Left renal pelvis (tissue), 4 donors: ENCODE results near the gene STAC. TPM values are rescaled to one million over a fixed set of nuclear protein-coding genes. Genes with fewer than 3 reads are reported as not detected.
"Not testable (repeated sequence)": the region's sequence is repeated elsewhere in the genome, so short reads cannot be mapped to it uniquely, and the experiment has no call there.

Experiments
- DNase-seq, 4 donors: peaks; one replicate each; pipeline ENCODE4 v3.0.0-alpha.2; 2013; ENCODE audit warnings: low read depth in 4 of 4, low spot score in 3 of 4
- polyA plus RNA-seq, 4 donors: library from polyadenylated mRNA; unstranded; fragments of 120-200 nt; gene quantifications; one replicate each; pipeline ENCODE4 v1.2.1, GENCODE V29; 2013; ENCODE audit not compliant: insufficient read length in 4 of 4

The STAC gene
- polyA plus RNA-seq, 4 donors, result 4.0 to 14.3 (median 6.8) TPM

DNA sequence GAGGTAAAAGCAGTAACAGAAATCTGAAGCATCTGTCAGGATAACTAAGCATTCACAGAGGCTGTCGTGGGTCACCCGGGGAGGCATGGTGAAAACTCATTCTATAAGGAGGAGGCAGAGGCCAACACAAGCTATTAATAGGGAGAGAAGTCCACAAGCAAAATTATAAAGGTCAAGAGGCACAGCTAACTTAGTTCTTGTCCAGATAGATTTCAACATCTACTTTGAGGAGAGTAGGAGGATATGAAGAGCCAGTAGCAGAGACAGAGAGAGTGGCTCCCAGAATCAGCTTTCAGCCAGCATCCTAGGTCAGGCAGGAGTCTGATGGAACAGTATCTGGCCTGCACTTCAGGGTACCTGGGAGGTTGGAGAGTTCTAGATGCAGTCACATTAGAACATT lies 95.3 kb downstream of the STAC start:
- DNase-seq, result no peak

GRCh38 chr3:36476286-36476942 lies 96.1 kb downstream of the STAC start:
- no peak for DNase-seq

- DNase-seq, result no peak
These were observed 97.4 kb downstream of the STAC start for GRCh38 chr3:36477655-36478054.

DNA sequence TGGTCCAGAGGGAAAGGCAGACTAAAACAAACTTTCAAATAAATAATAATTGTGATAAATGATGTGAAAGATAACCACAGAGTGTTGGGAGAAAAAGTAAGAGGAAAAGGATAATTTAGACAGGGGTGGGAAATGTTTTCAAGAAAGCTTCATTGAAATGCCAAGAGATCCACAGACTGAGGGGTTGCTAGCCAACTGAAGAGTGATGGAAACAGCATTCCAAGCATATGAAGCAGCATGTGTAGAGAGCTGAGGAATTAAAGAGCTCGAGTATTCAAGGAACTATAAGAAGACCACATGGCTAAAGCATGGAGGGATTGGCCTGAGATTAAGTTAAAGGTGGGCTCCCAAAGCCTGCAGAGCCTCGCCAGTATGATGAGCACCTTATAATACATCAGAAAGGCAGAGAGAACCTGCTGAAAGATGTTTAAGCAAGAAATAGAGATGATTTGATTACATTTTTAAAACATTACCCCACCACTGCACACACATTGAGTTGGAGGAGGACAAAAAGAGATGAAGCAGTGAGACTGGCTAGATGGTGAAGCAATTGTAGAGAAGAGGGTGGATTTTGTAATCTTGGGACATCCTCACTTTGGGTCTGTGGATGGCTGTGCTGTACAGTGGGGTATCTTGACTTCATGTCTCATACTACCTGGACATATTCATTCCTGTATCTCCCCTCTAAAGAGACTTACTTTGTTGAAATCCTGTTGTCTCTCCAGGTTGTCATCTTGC lies 100.8 kb downstream of the STAC start:
- no peak for DNase-seq

GRCh38 chr3:36482256-36482655 lies 102.0 kb downstream of the STAC start:
- no peak for DNase-seq

GRCh38 chr3:36482880-36483279 lies 102.6 kb downstream of the STAC start:
- DNase-seq, result no peak

DNA sequence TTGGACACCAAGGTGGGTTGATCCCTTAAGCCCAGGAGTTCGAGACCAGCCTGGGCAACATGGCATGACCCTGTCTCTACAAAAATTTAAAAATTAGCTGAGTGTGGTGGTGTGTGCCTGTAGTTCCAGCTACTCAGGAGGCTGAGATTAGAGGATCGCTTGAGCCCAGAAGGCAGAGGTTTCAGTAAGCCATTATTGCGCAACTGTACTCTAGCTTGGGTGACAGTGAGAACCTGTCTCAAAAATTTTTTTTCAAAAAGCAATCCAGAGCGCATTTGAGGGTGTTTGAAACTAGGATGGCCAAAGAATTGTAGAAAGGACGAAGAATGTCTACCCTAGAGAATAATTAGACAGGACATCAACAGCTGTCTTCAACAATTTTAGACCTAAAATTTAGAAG lies 103.4 kb downstream of the STAC start:
- no peak for DNase-seq

DNA sequence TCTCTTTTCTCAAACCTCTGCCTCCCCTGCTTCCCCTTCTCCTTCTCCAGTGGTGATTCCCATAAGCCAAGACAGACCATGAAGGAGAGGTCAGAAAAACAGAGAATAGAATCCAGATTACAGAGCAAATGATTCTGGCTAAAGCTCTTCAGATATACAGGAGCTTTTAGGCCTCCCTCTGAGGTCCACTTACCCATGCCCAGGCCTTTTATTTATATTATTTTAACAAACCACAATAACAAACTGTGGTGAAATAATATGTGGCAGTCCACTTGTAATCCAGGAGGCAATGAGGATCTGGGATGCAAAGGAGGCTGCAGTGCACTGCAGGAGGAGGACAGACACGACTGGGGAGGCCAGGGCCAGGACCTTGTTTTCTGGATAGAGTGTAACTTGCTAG lies 104.1 kb downstream of the STAC start:
- DNase-seq, result no peak

- DNase-seq, result no peak
These were observed 105.9 kb downstream of the STAC start for GRCh38 chr3:36486009-36486795.

GRCh38 chr3:36487616-36488015 lies 107.3 kb downstream of the STAC start:
- no peak for DNase-seq

GRCh38 chr3:36488077-36488789 lies 107.9 kb downstream of the STAC start:
- DNase-seq, result peak in 2 of 4 donors; percentile 42 to 47

DNA sequence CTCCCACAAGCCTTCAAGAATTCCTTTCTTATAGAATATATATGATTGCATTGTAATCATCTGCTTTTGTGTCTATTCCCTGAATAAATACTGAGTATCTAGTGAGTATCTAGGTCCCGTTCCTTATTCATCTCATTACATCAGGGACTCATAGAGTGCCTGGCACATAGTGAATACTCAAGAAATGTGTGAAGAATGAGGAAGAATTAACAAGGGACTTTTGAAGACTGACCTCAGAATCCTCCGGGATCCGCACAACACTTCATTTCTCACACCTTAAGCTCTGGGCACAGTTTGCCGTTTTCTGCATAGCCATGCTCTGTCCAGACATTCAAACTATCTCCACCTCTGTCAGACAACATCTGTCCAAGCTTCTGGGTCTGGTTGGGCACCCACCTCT lies 108.8 kb downstream of the STAC start:
- DNase-seq, result no peak

DNA sequence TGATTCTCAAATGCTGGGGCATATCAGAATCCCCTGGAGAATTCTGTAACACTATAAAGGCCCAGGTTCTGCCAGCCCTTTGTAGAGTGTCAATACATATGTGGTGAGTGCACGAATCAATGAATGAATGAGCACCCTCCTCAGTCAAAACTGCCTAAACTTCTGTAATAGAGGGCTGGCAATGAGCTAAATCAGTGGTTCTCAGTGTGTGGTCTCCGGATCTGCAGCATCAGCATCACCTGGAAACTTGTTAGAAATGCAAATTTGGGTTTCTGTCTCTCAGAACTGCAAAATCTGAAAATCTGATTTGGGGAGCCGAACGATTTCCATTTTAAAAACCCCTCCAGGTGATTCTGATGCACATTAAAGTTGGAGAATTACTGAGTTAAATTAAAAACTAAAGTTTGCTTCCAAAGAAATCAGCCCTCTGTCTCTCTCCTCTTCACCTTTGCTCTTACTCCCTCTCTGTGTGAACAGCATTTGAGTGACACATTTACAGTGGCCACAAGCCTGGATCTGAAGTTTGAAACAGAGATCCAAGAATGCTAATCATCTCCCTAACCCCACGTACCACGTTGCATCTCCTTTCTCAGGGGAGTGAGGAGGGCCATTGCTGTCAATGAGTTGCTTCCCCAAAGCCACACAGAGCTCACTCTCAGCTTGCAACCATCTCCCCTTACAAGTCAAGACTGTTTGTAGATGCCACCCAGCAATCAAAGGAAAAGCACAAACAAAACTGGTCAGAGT lies 109.5 kb downstream of the STAC start:
- no peak for DNase-seq

DNA sequence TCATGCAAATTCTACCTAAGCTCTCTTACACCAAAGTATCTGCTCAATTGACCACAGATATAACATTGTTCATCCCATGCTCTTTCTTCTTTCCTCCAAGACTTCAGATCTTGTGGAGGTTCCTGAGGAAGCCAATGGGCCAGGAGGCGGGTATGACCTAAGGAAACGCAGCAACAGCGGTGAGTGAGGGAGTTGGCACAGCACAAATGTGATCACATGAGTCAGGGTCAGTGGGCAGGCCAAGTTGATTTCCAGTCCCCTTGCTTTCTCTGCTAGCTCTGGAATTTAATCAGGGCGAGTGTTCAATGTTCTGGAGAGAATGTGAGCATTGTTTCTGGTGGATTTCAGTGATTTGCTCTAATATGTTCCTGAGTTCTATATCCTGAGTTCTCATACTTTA lies 112.7 kb downstream of the STAC start:
- DNase-seq, result no peak

DNA sequence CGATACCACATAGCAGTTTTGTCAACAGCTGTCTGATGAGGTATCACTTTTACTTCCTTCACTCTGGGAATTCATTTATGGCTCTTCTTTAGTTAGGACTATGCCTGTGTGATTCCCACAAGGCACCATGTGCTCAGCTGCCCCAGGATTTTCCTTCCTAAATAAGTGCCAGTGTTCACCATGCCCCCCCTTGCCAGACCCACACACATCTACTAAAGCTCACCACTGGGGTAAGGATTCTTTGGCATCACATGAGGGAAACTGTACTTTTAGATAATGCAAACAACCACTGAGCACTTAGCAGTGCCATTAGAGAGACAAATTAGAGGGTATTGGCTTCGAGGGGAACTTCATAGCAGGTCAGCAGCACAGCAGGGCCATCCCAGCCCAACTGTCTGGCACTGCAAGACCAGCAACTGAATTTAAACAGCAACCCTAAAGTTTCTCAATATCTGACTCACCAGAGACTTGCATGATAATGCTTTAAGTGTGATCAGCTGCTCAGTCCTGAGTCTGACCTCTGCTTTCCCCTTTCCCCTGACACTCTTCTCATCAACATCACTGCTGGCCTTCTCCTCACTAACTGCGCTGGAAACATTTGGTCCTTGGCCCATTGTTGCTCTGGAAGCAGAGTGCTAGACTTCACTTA lies 114.3 kb downstream of the STAC start:
- no peak for DNase-seq

DNA sequence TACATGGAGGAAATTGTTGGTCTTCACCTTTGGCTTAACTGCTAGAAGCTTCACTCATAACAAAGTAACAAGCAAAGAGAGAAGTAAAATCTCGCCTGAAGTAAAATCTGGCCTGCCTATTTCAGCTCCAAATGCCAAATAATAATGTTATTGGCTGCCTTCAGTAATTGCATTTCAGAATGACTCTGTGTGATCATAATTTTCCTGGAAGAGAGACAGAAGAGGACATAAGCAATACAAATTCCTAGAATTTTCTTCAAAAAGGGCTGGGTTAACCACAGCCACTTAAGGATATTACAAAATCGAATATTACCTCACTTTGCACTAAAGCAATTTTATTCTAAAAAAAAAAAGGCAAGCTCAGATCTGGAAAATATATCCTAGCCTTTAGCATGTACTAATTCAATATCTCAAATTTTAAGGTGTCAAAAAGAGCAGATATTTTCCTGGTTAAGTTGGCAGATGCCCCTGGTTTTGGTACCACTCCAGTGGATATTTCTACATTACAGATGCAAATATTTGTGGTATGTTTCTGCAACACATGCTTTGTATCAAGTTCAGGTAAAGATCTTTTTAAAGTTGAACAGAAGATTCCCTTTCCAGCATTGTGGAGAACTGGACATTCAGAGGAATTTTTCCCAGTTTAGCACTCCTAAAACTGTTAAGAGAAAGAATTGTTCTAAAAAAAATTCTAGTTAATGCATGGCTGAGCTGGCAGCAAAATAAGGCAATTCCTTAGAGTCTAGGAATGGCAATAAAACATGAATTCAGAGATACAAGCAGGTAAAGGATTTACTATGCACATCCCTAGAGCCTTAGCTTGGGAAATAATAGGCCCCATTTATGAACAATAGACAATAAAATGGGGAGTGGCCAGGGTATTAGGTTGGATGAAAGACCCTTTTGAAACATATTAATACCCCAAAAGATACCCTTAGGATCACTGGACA lies 116.7 kb downstream of the STAC start:
- no peak for DNase-seq

- not testable (repeated sequence) for DNase-seq
These were observed 119.7 kb downstream of the STAC start for GRCh38 chr3:36500053-36500452.

- no peak for DNase-seq
These were observed 121.3 kb downstream of the STAC start for GRCh38 chr3:36501616-36502015.

DNA sequence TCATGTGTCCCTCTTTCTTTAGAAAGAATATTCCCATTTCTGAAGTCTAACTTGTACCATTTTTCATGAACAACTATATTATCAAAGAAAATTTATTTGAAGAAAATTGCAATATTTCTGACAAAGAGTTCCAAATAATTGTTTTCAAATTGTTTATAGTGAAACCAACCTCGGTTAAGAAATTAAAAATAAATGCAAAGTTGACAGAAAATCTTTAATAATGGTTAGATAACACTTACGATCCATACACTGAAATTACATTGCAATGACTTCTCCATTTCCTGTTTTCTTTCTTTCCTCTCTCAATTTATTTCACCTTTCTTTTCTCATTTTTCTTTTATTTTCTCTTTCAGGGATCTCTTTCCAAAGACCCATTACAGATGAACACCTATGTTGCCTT lies 125.1 kb downstream of the STAC start:
- DNase-seq, result no peak
